HEK293T (cell line): ENCODE measurements around the gene LTO1.

ENCODE experiments used
- CTCF ChIA-PET: fragments of 350-600 bp; formaldehyde crosslinking; extraction: SDS; loops from one replicate; lab custom pipeline; 2021; ENCODE audit warnings: antibody characterized with exemption, inconsistent platforms; lab: Yijun Ruan, JAX
- POLR2A ChIA-PET: fragments of 350-600 bp; formaldehyde crosslinking; extraction: SDS; loops from one replicate; lab custom pipeline; 2020; ENCODE audit warnings: antibody characterized with exemption, inconsistent platforms; lab: Yijun Ruan, JAX
- DNase-seq: peaks from one replicate; pipeline ENCODE4 v3.0.0; 2012; ENCODE audit warnings: mixed read lengths; ENCODE audit errors: extremely low spot score
- ARNT ChIP-seq: fragments of 450-650 bp; IDR thresholded peaks from 2 replicates; pipeline ENCODE4 v1.6.1; 2017; ENCODE audit warnings: mild to moderate bottlenecking
- BHLHE40 ChIP-seq: fragments of 450-650 bp; IDR thresholded peaks from 2 replicates; pipeline ENCODE4 v1.6.1; 2016; ENCODE audit warnings: mild to moderate bottlenecking, moderate library complexity, borderline replicate concordance
- CTBP1 ChIP-seq: fragments of 450-650 bp; IDR thresholded peaks from 2 replicates; pipeline ENCODE4 v1.6.1; 2016; ENCODE audit warnings: borderline replicate concordance
- ELF4 ChIP-seq: fragments of 450-650 bp; IDR thresholded peaks from 2 replicates; pipeline ENCODE4 v1.6.1; 2017; ENCODE audit warnings: antibody characterized with exemption
- FOXA1 ChIP-seq: fragments of 450-650 bp; IDR thresholded peaks from 2 replicates; pipeline ENCODE4 v1.6.1; 2016; ENCODE audit warnings: mild to moderate bottlenecking
- FOXK2 ChIP-seq: fragments of 450-650 bp; IDR thresholded peaks from 2 replicates; pipeline ENCODE4 v1.6.1; 2016; ENCODE audit warnings: mild to moderate bottlenecking
- FOXM1 ChIP-seq: fragments of 450-650 bp; IDR thresholded peaks from 2 replicates; pipeline ENCODE4 v1.6.1; 2017; ENCODE audit warnings: mild to moderate bottlenecking, borderline replicate concordance
- HDGF ChIP-seq: fragments of 450-650 bp; IDR thresholded peaks from 2 replicates; pipeline ENCODE4 v1.6.1; 2017; ENCODE audit warnings: antibody characterized with exemption, borderline replicate concordance
- L3MBTL2 ChIP-seq: fragments of 450-650 bp; conservative IDR thresholded peaks from 2 replicates; pipeline ENCODE4 v1.6.1; 2016; ENCODE audit warnings: mild to moderate bottlenecking
- LEF1 ChIP-seq: fragments of 450-650 bp; IDR thresholded peaks from 2 replicates; pipeline ENCODE4 v1.6.1; 2017; ENCODE audit warnings: mild to moderate bottlenecking, borderline replicate concordance
- NFRKB ChIP-seq: fragments of 450-650 bp; IDR thresholded peaks from 2 replicates; pipeline ENCODE4 v1.6.1; 2016; ENCODE audit warnings: mild to moderate bottlenecking, moderate library complexity
- SP1 ChIP-seq: fragments of 450-650 bp; IDR thresholded peaks from 2 replicates; pipeline ENCODE4 v1.6.1; 2017
- SUZ12 ChIP-seq: fragments of 450-650 bp; IDR thresholded peaks from 2 replicates; pipeline ENCODE4 v1.6.1; 2016; ENCODE audit warnings: mild to moderate bottlenecking
- TARDBP ChIP-seq: fragments of 450-650 bp; IDR thresholded peaks from 2 replicates; pipeline ENCODE4 v1.6.1; 2016
- ZNF384 ChIP-seq: fragments of 450-650 bp; IDR thresholded peaks from 2 replicates; pipeline ENCODE4 v1.6.1; 2016
- TF ChIP-seq, protein P1 (sequence below): fragments of 450-650 bp; IDR thresholded peaks from 2 replicates; pipeline ENCODE4 v1.6.1; 2016

The LTO1 gene

DNA sequence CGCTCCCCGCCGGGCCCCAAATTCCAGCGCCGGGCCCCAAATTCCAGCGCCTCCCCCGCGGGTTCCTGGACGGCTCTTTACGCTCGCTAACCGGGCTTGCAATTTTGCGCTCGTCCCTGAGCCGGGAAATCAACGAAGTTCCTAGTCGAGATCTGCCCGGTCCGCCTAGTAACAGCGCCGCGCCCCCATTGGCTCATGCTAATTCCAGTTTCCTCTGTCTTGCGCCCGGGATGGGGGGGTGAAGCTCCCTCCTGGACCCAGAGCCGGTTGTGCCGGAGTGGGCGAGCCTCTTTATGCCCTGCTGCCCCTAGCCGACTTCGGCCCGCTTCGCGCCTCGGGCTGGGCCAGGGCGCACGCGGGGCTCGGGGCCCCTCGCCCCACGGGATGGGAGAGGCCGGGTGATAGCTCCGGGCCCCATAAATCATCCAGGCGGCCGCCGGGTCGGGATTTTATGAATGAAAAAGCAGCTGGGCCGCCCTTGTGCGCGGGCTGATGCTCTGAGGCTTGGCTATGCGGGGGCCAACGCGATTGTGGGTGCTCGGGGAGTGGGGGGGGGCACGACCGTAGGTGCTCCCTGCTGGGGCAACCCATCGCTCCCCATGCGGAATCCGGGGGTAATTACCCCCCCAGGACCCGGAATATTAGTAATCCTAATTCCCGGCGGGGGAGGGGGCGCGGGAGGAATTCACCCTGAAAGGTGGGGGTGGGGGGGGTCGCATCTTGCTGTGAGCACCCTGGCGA lies 36.0 kb downstream of the LTO1 start:
- CTCF ChIA-PET: no interaction called here
- peak; percentile 82 for DNase-seq
- POLR2A ChIA-PET: interaction anchor here (0.8 to 1.2 kb wide), 2 partner anchors 35 to 536 kb away, joined by 3 to 4 read pairs; no protein-coding TSS in a partner anchor
- TF ChIP-seq FOXA1: no peak
- TF ChIP-seq ELF4: no peak
- TF ChIP-seq SP1: no peak
- TF ChIP-seq NFRKB: no peak
- 0 out of 2 replicates have a peak, but pooled peaks have one; percentile 36 for TF ChIP-seq FOXM1
- TF ChIP-seq, protein P1, sequence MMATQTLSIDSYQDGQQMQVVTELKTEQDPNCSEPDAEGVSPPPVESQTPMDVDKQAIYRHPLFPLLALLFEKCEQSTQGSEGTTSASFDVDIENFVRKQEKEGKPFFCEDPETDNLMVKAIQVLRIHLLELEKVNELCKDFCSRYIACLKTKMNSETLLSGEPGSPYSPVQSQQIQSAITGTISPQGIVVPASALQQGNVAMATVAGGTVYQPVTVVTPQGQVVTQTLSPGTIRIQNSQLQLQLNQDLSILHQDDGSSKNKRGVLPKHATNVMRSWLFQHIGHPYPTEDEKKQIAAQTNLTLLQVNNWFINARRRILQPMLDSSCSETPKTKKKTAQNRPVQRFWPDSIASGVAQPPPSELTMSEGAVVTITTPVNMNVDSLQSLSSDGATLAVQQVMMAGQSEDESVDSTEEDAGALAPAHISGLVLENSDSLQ: peak; percentile 94
- no peak for TF ChIP-seq TARDBP
- TF ChIP-seq LEF1: 0 out of 2 replicates have a peak, but pooled peaks have one; percentile 19
- TF ChIP-seq SUZ12: no peak
- TF ChIP-seq CTBP1: no peak
- TF ChIP-seq ZNF384: no peak
- no peak for TF ChIP-seq HDGF
- TF ChIP-seq BHLHE40: no peak
- no peak for TF ChIP-seq ARNT
- peak; percentile 89 for TF ChIP-seq L3MBTL2
- no peak for TF ChIP-seq FOXK2

DNA sequence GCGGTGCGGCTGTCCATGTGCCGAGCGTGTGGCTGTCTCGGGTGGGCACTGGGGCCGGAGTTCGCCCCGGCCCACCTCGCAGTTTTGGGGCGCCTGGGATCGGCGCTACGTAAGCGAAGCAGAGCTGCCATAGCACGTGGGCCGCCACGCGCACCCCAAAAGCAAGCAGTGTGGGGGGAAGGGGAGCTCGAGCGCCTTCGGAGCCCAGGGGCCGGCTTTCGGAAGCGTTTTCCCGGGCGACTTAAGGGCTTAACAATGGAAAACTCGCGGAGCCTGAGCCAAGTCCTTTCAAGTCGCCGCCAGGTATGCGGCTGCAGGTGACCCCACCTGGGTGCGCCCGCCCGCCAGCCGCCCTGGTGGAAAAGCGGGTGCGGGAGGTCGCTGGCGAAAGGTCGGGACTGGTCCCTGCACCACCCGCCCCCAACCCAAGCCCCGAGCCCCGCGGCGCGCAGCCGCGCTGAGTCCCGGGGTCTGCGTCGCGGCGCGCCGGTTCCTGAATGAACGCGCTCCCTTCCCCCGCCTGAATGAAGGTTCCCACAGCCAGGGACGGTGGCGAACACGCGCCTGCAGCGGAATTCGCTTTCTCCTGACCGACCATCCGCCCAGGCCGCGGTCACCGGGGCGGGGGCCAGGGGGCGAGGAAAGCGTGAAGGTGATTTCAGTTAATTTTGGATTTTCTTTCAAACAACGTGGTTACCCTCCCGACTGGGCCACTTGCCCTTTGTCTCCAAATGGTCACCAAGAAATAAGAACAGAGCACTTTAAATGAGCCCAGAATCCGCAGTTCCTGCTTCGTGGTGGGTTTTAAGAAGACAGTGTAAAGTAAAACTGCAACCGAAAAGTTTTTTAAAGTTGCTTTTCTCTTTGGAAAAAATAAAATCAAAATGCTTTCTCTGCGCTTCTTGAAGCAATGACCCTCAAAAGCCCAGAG lies 36.9 kb downstream of the LTO1 start:
- ChIA-PET POLR2A (interaction anchor here (0.8 to 1.2 kb wide), 2 partner anchors 36 to 535 kb away, joined by 3 to 4 read pairs; no protein-coding TSS in a partner anchor), CTCF (no interaction called here)
- TF ChIP-seq, protein P1: no peak
- TF ChIP-seq NFRKB (no peak), L3MBTL2 (peak; percentile 23; the same call in 1 of the 2 replicates), CTBP1 (no peak), SP1 (no peak), ELF4 (no peak)
- DNase-seq: peak; percentile 67

DNA sequence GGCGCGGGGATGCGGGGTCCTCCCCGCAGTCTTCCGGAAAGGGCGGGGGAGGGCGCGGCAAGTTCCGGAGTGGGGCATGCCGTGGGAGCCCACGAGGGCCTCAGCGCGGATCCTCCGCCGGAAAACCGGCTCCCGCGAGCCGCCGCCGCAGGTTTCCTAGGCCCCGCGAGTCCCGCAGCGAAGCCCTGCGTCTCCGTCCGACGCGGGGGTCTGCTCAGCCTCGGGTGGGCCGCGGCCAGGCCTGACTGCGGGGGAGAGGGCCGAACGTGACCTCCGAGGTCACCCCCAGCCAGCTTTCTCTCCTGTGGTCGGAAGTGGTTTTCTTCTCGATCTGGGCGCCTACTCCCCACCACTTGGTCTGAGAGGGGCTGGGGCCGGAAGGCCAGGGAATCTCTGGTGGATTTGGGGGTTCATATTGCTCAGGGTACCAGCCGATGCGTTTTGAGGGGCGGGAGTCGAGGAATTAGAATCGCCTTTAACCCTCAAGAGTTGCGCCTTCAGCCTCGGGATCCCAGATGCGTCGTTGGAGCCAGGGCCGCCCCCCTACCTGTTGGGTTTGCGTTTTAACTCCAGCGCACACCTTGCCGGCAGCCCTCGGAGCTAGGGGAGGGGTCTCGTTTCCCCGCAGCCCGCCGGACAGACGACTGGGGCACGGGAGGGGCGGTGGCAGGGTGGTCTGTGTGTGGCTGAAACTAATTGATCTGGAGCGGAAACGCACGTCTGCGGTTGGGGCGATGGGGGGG lies 37.8 kb downstream of the LTO1 start:
- no peak for DNase-seq
- POLR2A ChIA-PET: no interaction called here
- no peak for TF ChIP-seq HDGF
- no peak for TF ChIP-seq FOXK2
- TF ChIP-seq SP1: no peak
- no peak for TF ChIP-seq BHLHE40
- no peak for TF ChIP-seq CTBP1
- TF ChIP-seq, protein P1: no peak
- no peak for TF ChIP-seq ELF4
- no peak for TF ChIP-seq TARDBP
- no peak for TF ChIP-seq FOXM1
- TF ChIP-seq L3MBTL2: no peak
- no peak for TF ChIP-seq ZNF384
- TF ChIP-seq FOXA1: no peak
- no peak for TF ChIP-seq LEF1
- no peak for TF ChIP-seq ARNT
- TF ChIP-seq SUZ12: no peak
- no peak for TF ChIP-seq NFRKB
- CTCF ChIA-PET: no interaction called here

DNA sequence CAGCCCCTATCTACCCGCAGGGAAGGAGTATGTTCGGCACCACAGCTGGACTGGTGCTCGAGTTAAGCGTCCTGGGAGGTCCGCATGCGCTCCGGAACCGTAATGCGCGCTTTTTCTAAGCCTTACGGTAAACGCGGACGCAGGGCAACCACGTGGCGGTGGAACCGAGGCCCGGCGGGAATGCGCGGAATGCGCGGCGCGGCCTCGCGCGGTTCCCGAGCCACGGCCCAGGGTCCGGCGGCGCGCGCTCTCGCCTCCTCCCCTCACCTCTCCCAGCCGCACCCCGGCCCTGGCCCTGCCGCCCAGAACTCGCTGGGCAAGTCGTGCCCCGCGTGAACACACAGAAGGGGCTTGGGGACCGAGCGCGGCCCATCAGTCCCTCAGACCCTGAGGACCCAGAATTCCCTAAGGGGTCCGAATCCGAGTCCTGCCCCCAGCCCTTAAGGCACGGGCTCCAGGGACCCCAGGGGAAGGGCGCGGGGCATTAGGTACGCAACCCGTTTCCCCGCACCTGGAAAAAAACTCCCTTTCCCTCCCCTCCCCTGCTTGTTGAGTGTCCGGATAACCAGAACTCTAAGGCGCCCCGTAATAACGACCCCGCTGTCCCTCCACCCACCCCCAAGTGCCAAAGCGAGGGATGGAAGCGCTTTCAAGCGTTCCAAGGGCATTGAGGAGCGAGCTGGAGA lies 38.5 kb downstream of the LTO1 start:
- DNase-seq: no peak
- TF ChIP-seq, protein P1: no peak
- TF ChIP-seq ARNT (no peak), SP1 (no peak), HDGF (no peak), NFRKB (no peak), CTBP1 (no peak), L3MBTL2 (no peak), FOXK2 (no peak), FOXA1 (no peak), ELF4 (no peak), LEF1 (no peak), BHLHE40 (no peak), SUZ12 (no peak), ZNF384 (no peak), TARDBP (no peak), FOXM1 (no peak)
- CTCF ChIA-PET: no interaction called here
- POLR2A ChIA-PET: no interaction called here
